Hindlimb muscle (tissue), 1 donor: Measurements from ENCODE around the gene APOL4. TPM values are rescaled to one million over a fixed set of nuclear protein-coding genes. Genes with fewer than 3 reads are reported as not detected.
"Not testable (repeated sequence)": the region's sequence is repeated elsewhere in the genome, so short reads cannot be mapped to it uniquely, and the experiment has no call there.

Experiments
- DNase-seq: peaks from one replicate; pipeline ENCODE4 v3.0.0-alpha.2; 2013
- polyA plus RNA-seq: library from polyadenylated mRNA; unstranded; fragments of 120-200 nt; gene quantifications from one replicate; pipeline ENCODE4 v1.2.1, GENCODE V29; 2013; ENCODE audit not compliant: insufficient read length

Gene APOL4
- polyA plus RNA-seq, 1 donor = 11.8 TPM

- DNase-seq = no peak
These were observed 18.2 kb downstream of the APOL4 start for GRCh38 chr22:36183446-36183845.

GRCh38 chr22:36182857-36183256 is 18.8 kb downstream of the APOL4 start:
- DNase-seq = no peak

GRCh38 chr22:36182056-36182455 is 19.6 kb downstream of the APOL4 start:
- DNase-seq = no peak

- no peak for DNase-seq
These were observed 20.7 kb downstream of the APOL4 start for GRCh38 chr22:36180928-36181327.

GRCh38 chr22:36180038-36180880 is 21.4 kb downstream of the APOL4 start:
- no peak for DNase-seq

- no peak for DNase-seq
These were observed 24.4 kb downstream of the APOL4 start for GRCh38 chr22:36177160-36177559.

- DNase-seq = no peak
These were observed 25.7 kb downstream of the APOL4 start for GRCh38 chr22:36175892-36176291.

GRCh38 chr22:36171941-36172340 is 29.7 kb downstream of the APOL4 start:
- no peak for DNase-seq

GRCh38 chr22:36166518-36167220 is 34.9 kb downstream of the APOL4 start:
- DNase-seq = no peak

GRCh38 chr22:36166086-36166485 is 35.5 kb downstream of the APOL4 start:
- no peak for DNase-seq

GRCh38 chr22:36165141-36165540 is 36.5 kb downstream of the APOL4 start:
- DNase-seq = no peak

GRCh38 chr22:36164621-36165020 is 37.0 kb downstream of the APOL4 start:
- no peak for DNase-seq

- DNase-seq = no peak
These were observed 38.1 kb downstream of the APOL4 start for GRCh38 chr22:36163497-36163896.

- DNase-seq = no peak
These were observed 39.2 kb downstream of the APOL4 start for GRCh38 chr22:36162127-36163034.

GRCh38 chr22:36161793-36162126 is 39.8 kb downstream of the APOL4 start:
- DNase-seq = not testable (repeated sequence)

GRCh38 chr22:36160499-36160942 is 41.1 kb downstream of the APOL4 start, which contains the start of gene APOL3:
Gene APOL3, minus strand, starts transcription at chr22:36160755. Its CDS starts 11,700 bp downstream, at chr22:36149055.
- peak; percentile 64 for DNase-seq

GRCh38 chr22:36156515-36157419 is 44.8 kb downstream of the APOL4 start:
- peak; percentile 84 for DNase-seq

GRCh38 chr22:36156119-36156514 is 45.5 kb downstream of the APOL4 start:
- DNase-seq = no peak

- peak; percentile 76 for DNase-seq
These were observed 45.9 kb downstream of the APOL4 start for GRCh38 chr22:36155702-36156101.

- DNase-seq = no peak
These were observed 47.1 kb downstream of the APOL4 start for GRCh38 chr22:36154423-36154945.
